ENCODE results near the gene ASCC1.

The ASCC1 gene

DNA sequence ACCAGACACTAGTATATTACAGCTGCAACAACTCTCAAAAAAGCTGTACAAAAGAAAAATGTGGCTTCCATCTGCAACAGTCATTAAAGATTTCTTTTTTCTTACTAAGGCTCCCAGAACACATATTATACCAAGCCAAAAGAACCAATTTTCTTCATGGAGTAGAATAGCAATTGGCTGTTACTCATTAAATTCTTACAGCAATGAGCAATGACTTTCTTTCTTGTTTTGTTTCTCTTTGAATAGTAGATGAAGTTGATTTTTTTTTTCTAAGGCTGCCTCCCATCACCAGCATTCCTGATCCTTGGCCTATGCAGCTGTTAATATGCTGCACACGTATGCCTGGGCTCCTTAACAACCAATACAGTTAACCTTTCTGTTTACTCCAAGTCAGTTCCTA, 91.1 kb downstream of the ASCC1 start:
- DNase-seq (ENCODE audit: extremely low spot score): no peak
- CTCF ChIA-PET: interaction anchor here (1.1 to 4.8 kb wide), 4 partner anchors 16 to 218 kb away, joined by 3 to 24 read pairs (median 14); no protein-coding TSS in a partner anchor
- POLR2A ChIA-PET: interaction anchor here (0.7 kb wide), 1 partner anchor 218 kb away, joined by 6 read pairs; no protein-coding TSS in a partner anchor
- TF ChIP-seq, protein P1, sequence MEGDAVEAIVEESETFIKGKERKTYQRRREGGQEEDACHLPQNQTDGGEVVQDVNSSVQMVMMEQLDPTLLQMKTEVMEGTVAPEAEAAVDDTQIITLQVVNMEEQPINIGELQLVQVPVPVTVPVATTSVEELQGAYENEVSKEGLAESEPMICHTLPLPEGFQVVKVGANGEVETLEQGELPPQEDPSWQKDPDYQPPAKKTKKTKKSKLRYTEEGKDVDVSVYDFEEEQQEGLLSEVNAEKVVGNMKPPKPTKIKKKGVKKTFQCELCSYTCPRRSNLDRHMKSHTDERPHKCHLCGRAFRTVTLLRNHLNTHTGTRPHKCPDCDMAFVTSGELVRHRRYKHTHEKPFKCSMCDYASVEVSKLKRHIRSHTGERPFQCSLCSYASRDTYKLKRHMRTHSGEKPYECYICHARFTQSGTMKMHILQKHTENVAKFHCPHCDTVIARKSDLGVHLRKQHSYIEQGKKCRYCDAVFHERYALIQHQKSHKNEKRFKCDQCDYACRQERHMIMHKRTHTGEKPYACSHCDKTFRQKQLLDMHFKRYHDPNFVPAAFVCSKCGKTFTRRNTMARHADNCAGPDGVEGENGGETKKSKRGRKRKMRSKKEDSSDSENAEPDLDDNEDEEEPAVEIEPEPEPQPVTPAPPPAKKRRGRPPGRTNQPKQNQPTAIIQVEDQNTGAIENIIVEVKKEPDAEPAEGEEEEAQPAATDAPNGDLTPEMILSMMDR (IDR thresholded peaks at IDR 0.05; ENCODE audit: control extremely low read depth, extremely low read depth, low read depth, missing control alignments): no peak

DNA sequence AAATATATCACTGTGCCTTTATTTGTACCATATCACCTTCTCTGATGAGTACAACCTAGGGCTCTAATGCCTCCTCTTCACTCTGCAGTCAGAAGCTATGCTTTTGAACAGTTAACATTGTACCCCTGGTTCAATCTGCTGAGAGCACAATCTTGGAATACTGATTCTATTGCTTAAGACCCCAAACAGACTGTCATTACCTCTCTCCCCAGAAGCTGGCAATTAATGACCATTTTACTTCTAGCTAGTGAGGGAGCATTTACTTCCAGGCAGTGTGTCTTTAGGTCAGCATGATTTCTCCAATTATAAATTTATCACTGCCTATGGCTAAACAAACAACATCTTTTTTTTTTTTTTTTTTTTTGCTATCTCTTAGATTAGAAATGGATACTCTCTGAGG, 91.7 kb downstream of the ASCC1 start:
- TF ChIP-seq, protein P1 (IDR thresholded peaks at IDR 0.05; ENCODE audit: control extremely low read depth, extremely low read depth, low read depth, missing control alignments): no peak
- ChIA-PET CTCF (interaction anchor here (4.8 kb wide), 1 partner anchor 213 kb away, joined by 24 read pairs; no protein-coding TSS in a partner anchor), POLR2A (interaction anchor here (0.7 kb wide), 1 partner anchor 219 kb away, joined by 6 read pairs; no protein-coding TSS in a partner anchor)
- DNase-seq (ENCODE audit: extremely low spot score): no peak

DNA sequence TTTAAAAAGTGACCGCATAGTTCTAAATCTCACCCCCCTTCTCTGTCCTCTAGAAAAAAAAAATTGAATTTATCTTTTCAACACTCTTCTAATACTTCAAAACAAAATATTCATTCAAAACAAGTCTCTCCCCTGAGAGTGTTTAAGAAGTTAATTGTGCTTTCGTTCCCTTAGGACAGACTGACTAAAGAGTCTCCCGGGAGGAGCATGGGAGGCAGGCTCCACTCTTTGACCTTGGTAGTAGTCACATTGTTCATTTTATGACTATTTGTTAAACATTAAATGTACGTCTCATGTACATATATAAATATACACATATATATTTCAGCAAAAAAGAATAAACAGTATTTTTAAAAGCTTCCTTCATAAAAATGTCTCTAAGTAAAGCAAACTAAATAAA, 92.5 kb downstream of the ASCC1 start:
- POLR2A ChIA-PET: no interaction called here
- CTCF ChIA-PET: no interaction called here
- TF ChIP-seq, protein P1 (IDR thresholded peaks at IDR 0.05; ENCODE audit: control extremely low read depth, extremely low read depth, low read depth, missing control alignments): no peak
- no peak for DNase-seq (ENCODE audit: extremely low spot score)

DNA sequence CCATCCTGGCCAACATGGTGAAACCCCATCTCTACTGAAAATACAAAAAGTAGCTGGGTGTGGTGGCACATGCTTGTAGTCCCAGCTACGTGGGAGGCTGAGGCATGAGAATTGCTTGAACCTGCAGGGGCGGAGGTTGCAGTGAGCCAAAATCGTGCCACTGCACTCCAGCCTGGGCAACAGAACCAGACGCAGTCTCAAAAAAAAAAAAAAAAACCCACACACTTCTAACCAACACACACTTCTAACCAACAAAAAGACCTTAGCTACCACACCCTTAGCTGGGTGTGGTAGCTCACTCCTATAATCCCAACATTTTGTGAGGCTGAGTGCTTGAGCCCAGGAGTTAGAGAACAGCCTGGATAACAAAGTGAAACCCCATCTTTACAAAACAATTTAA, 93.9 kb downstream of the ASCC1 start:
- ChIA-PET POLR2A (interaction anchor here (0.6 kb wide), 1 partner anchor 504 kb away, joined by 4 read pairs; the partner anchor contains the start of gene MICU1), CTCF (interaction anchor here (1.2 kb wide), 1 partner anchor 11 kb away, joined by 5 read pairs; no protein-coding TSS in a partner anchor)
- DNase-seq (ENCODE audit: extremely low spot score): no peak
- TF ChIP-seq, protein P1 (IDR thresholded peaks at IDR 0.05; ENCODE audit: control extremely low read depth, extremely low read depth, low read depth, missing control alignments): no peak

DNA sequence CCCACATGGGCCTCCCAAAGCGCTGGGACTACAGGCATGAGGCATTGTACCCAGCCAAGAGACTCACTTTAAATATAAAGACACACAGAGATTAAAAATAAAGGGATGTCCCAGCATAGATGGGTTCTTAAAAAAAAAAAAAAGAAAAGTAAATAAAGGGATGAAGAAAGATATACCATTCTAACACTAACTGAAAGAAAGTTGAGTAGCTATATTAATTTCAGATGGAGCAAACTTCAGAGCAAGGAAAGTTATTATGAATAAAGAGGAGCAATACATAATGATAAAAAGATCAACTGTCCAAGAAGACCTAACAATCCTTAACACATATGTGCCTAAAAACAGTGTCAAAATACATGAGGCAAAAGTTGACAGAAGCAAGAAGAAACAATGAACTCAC, 94.7 kb downstream of the ASCC1 start:
- ChIA-PET CTCF (no interaction called here), POLR2A (no interaction called here)
- no peak for DNase-seq (ENCODE audit: extremely low spot score)
- TF ChIP-seq, protein P1 (IDR thresholded peaks at IDR 0.05; ENCODE audit: control extremely low read depth, extremely low read depth, low read depth, missing control alignments): no peak

DNA sequence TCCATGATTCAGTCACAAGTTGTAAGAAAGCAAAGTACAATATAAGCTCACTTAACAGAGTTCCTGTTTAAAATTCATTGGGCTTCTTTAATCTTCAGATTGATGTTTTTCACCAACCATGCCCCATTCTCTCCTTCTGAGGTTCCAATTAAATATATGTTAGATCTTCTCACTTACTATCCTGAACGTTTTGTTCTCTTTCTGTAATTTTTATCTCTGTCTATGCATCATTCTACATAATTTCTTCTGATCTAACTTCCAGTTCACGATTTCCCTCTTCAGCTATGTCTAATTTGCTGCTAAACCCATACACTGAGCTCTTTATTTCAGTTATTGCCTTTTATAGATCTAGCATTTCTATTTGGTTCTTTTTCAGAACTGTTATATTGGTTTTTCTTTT, 99.7 kb downstream of the ASCC1 start:
- CTCF ChIA-PET: interaction anchor here (1.0 to 2.8 kb wide), 5 partner anchors 10 to 220 kb away, joined by 3 to 13 read pairs (median 4); no protein-coding TSS in a partner anchor
- POLR2A ChIA-PET: no interaction called here
- DNase-seq (ENCODE audit: extremely low spot score): no peak
- TF ChIP-seq, protein P1 (IDR thresholded peaks at IDR 0.05; ENCODE audit: control extremely low read depth, extremely low read depth, low read depth, missing control alignments): no peak

All from GM10248 (cell line).